Brain microvascular endothelial cell (primary cell): ENCODE data around the gene SPRR1B.
"Not testable (repeated sequence)": the region's sequence is repeated elsewhere in the genome, so short reads cannot be mapped to it uniquely, and the experiment has no call there.

Experiments
- DNase-seq: peaks from one replicate; pipeline ENCODE4 v3.0.0-alpha.2; 2020
- H3K27ac ChIP-seq: fragments of 250-450 bp; sonication (Bioruptor Pico); 2 replicates; pipeline ENCODE4 v1.5.1; 2020; ENCODE audit warnings: mild to moderate bottlenecking, moderate library complexity
- H3K27me3 ChIP-seq: fragments of 250-450 bp; sonication (Bioruptor Pico); replicated peaks from 2 replicates; pipeline ENCODE4 v1.5.1; 2020; ENCODE audit warnings: mild to moderate bottlenecking
- H3K36me3 ChIP-seq: fragments of 250-450 bp; sonication (Bioruptor Pico); replicated peaks from 2 replicates; pipeline ENCODE4 v1.5.1; 2020; ENCODE audit warnings: mild to moderate bottlenecking
- H3K4me3 ChIP-seq: 2 replicates; pipeline ENCODE4 v1.5.1; 2011; ENCODE audit warnings: low read depth, mild to moderate bottlenecking, control low read depth, low read length, moderate library complexity
- in situ Hi-C: cut with HindIII; loops from 2 replicates; pipeline ENCODE4 v1.10.0; 2017; ENCODE audit warnings: low sequenced_read_pairs, low pct_ligation_motif_present
- TF ChIP-seq, protein P1 (sequence below): IDR thresholded peaks from 2 replicates; pipeline ENCODE4 v1.5.1; 2011; ENCODE audit warnings: low read depth, mild to moderate bottlenecking, moderate library complexity, low read length, control low read depth, inconsistent platforms; ENCODE audit errors: missing control alignments

The SPRR1B gene

DNA sequence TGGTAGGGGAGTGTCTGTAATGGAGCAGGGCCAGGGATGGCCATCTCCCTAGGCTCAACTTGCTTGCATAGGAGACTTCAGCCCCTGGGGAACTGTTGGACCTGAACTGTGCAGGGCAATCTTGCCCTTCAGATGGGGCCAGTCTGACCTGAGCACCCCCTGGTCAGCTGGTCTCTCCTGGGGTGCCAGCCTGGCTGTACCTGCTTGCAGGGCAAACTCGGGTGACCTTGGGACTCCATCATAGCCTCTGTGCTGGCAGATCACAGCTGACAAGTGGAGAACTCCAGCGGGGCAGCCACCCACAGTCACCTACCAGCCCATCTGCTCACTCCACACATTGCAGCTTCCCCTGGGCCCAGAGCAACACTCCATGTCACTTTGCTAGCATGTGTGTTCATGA is 18.2 kb downstream of the SPRR1B start:
- in situ Hi-C loops: no loop called here
- no peaks in the 10 kb centered on the region for H3K27me3 ChIP-seq
- no peak for DNase-seq
- TF ChIP-seq, protein P1, sequence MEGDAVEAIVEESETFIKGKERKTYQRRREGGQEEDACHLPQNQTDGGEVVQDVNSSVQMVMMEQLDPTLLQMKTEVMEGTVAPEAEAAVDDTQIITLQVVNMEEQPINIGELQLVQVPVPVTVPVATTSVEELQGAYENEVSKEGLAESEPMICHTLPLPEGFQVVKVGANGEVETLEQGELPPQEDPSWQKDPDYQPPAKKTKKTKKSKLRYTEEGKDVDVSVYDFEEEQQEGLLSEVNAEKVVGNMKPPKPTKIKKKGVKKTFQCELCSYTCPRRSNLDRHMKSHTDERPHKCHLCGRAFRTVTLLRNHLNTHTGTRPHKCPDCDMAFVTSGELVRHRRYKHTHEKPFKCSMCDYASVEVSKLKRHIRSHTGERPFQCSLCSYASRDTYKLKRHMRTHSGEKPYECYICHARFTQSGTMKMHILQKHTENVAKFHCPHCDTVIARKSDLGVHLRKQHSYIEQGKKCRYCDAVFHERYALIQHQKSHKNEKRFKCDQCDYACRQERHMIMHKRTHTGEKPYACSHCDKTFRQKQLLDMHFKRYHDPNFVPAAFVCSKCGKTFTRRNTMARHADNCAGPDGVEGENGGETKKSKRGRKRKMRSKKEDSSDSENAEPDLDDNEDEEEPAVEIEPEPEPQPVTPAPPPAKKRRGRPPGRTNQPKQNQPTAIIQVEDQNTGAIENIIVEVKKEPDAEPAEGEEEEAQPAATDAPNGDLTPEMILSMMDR: no peak
- no peak overlapping the region for H3K4me3 ChIP-seq
- no peaks in the 10 kb centered on the region for H3K36me3 ChIP-seq
- no peak overlapping the region for H3K27ac ChIP-seq

- H3K27me3 ChIP-seq, in situ Hi-C loops, DNase-seq: not testable (repeated sequence)
These were observed 25.1 kb downstream of the SPRR1B start for GRCh38 chr1:153056111-153056510.

GRCh38 chr1:153057375-153057774 is 26.4 kb downstream of the SPRR1B start, which contains the start of gene SPRR2A:
SPRR2A (minus strand) TSS chr1:153057512; CDS start chr1:153056735, 777 bp downstream.
- TF ChIP-seq, protein P1: no peak
- Histone ChIP-seq H3K27me3 (no peaks in the 10 kb centered on the region), H3K4me3 (no peak within 1 kb of the TSS), H3K36me3 (no peaks in the 10 kb centered on the region), H3K27ac (no peak within 1 kb of the TSS)
- no peak for DNase-seq
- in situ Hi-C loops: no loop called here

More at GRCh38 chr1:153056111-153056510, 25.1 kb downstream of the SPRR1B start:
- not testable (repeated sequence) for H3K4me3 ChIP-seq, H3K27ac ChIP-seq, H3K36me3 ChIP-seq

DNA sequence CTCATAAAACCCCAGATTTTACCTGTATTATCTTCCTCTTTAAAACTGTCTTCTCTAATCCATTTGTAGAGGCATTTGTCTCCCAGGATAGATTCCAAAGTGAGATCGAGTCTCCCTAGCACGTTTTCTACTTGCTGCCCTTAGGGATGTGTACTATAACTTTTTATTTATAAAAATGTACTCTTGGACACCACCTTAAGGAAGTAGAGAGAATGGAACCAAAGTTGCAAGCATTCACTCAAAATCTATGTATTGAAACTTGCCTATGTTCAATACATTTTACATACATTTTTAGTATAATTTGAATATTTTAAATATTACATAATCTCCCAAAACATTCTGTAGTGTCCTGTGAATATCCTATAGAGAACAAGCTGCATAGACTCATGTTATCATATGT is 27.2 kb downstream of the SPRR1B start:
- H3K36me3 ChIP-seq: no peaks in the 10 kb centered on the region
- no peak overlapping the region for H3K4me3 ChIP-seq
- in situ Hi-C loops: no loop called here
- no peaks in the 10 kb centered on the region for H3K27me3 ChIP-seq
- H3K27ac ChIP-seq: no peak overlapping the region
- TF ChIP-seq, protein P1: no peak
- DNase-seq: no peak

DNA sequence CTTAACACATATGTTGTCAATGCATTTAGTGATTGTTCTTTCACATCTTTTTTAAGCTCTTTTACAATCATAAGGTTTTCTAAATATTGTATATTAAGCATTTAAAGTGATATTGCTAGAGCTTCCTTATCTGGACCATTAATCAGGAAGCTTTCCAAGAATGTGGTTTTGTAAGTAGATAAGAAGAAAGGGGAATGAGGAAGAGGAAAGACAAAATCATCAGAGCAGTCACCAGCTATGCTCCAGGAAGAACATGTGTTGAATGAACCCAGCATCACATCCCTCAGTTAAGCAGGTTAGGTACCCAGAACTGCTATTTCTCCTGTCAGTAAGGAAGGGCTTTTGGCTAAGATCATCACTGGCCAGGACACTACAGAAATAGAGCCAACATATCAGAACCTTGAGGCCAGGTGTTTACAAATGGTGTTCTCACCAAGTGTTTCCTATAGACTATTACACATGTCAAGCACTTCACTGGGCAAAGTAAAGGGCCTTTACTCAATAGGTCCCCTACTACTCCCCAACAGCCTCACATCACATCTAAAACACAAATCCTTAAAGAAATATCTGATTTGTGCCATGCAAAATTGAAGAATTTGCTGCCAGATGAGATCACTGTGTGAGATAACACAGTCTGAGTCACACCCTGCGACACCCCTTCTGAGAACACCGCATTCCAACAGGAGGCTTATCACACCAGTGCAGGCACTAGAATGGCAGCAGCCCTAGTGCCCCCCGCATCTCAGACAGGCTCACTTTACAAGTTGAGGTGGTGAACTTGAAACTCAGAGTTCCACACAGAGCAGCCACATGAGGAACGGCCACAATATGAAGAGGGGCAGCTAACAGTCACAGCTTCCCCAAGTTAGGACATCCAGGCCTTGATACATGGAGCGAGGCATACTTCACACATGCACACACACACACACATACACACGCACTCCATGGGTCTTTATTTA is 28.1 kb downstream of the SPRR1B start:
- no peaks in the 10 kb centered on the region for H3K27me3 ChIP-seq
- H3K27ac ChIP-seq: no peak overlapping the region
- DNase-seq: no peak
- H3K36me3 ChIP-seq: no peaks in the 10 kb centered on the region
- in situ Hi-C loops: no loop called here
- TF ChIP-seq, protein P1: no peak
- H3K4me3 ChIP-seq: no peak overlapping the region

DNA sequence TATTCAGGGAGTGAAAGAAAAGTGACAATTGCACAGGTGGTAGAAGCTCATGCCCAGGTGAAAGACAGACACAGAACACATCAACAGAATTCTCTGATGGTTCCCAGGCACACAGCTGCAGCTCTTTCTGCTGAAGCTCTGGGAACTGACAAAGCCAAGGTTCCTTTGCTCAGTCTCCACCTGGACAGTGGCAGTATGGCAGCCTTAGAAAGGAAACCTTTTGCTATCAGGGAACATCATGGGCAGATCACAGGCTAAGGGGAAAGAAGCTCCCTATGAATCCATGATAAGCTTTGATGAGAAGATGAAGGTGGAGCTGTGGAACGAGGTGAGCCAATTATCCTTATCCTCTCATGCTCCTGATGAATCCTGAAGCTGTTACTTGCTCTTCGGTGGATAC is 39.2 kb downstream of the SPRR1B start:
- TF ChIP-seq, protein P1: no peak
- DNase-seq: no peak
- in situ Hi-C loops: no loop called here
- Histone ChIP-seq H3K36me3 (no peaks in the 10 kb centered on the region), H3K27me3 (no peaks in the 10 kb centered on the region), H3K27ac (no peak overlapping the region), H3K4me3 (no peak overlapping the region)
